ENCODE data around the gene NOTCH1. TPM values are rescaled to one million over a fixed set of nuclear protein-coding genes. Genes with fewer than 3 reads are reported as not detected.

The NOTCH1 gene
- total RNA-seq, 4 donors from 2014 or later: 19.6 to 35.4 (median 23.2) TPM

GRCh38 chr9:136470356-136470755 is 75.5 kb downstream of the NOTCH1 start:
- no peak overlapping the region for H3K27ac ChIP-seq
- DNase-seq: no peak
- H3K36me3 ChIP-seq: peaks cover 69 to 92% of the 10 kb centered on the region in 2 donors
- H3K4me1 ChIP-seq: no peaks in the 10 kb centered on the region
- WGBS, 2 donors: 94 to 95% methylated on average over 10 to 11 of the region's 11 CpGs
- H3K9me3 ChIP-seq: no peaks in the 10 kb centered on the region
- no peaks in the 10 kb centered on the region for H3K27me3 ChIP-seq
- no peak overlapping the region for H3K4me3 ChIP-seq (replicated peaks in 1 of 3)
- intact Hi-C loops (cut with DNase I): no loop called here
- TF ChIP-seq, protein P1, sequence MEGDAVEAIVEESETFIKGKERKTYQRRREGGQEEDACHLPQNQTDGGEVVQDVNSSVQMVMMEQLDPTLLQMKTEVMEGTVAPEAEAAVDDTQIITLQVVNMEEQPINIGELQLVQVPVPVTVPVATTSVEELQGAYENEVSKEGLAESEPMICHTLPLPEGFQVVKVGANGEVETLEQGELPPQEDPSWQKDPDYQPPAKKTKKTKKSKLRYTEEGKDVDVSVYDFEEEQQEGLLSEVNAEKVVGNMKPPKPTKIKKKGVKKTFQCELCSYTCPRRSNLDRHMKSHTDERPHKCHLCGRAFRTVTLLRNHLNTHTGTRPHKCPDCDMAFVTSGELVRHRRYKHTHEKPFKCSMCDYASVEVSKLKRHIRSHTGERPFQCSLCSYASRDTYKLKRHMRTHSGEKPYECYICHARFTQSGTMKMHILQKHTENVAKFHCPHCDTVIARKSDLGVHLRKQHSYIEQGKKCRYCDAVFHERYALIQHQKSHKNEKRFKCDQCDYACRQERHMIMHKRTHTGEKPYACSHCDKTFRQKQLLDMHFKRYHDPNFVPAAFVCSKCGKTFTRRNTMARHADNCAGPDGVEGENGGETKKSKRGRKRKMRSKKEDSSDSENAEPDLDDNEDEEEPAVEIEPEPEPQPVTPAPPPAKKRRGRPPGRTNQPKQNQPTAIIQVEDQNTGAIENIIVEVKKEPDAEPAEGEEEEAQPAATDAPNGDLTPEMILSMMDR (IDR thresholded peaks at IDR 0.05): no peak

DNA sequence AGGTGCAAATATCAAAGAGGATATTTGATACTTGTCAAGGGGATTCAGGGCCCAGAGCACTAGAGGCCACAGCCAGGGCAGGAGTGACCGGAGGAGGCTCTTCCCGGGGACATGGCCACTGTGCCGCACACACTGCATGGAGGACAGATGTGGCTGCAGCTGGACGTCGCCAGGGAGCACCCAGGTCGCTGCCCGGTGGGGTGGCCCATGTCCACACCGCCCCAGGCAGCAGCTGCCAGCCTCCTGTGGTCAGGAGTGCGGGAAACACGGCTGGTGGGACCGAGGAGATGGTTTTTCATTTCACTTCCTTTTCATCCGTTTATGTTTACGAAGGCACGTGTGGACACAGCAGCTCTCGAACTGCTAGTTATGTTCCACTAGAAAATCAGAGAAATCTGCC is 78.1 kb downstream of the NOTCH1 start:
- no peak for TF ChIP-seq POLR2A (IDR thresholded peaks at IDR 0.05)
- TF ChIP-seq, protein P1 (IDR thresholded peaks at IDR 0.05): no peak
- Histone ChIP-seq H3K4me3 (replicated peaks in 1 of 3) (no peak overlapping the region), H3K4me1 (no peaks in the 10 kb centered on the region), H3K27me3 (no peaks in the 10 kb centered on the region), H3K9me3 (no peaks in the 10 kb centered on the region), H3K36me3 (peaks cover 75 to 93% of the 10 kb centered on the region in 2 donors), H3K27ac (no peak overlapping the region)
- DNase-seq: no peak
- 87 to 93% methylated on average over 14 to 15 of the region's 15 CpGs for WGBS, 2 donors
- intact Hi-C loops (cut with DNase I): no loop called here

- intact Hi-C loops (cut with DNase I): no loop called here
- H3K9me3 ChIP-seq: no peaks in the 10 kb centered on the region
- H3K4me3 ChIP-seq (replicated peaks in 1 of 3): no peak overlapping the region
- DNase-seq: no peak
- no peaks in the 10 kb centered on the region for H3K4me1 ChIP-seq
- WGBS, 2 donors: 94 to 95% methylated on average over 30 of the region's 30 CpGs
- H3K36me3 ChIP-seq: peaks cover 82 to 93% of the 10 kb centered on the region in 2 donors
- TF ChIP-seq POLR2A (IDR thresholded peaks at IDR 0.05): no peak
- TF ChIP-seq, protein P1 (IDR thresholded peaks at IDR 0.05): no peak
- no peak overlapping the region for H3K27ac ChIP-seq
- H3K27me3 ChIP-seq: no peaks in the 10 kb centered on the region
Observed at GRCh38 chr9:136466155-136466541, 79.7 kb downstream of the NOTCH1 start.

DNA sequence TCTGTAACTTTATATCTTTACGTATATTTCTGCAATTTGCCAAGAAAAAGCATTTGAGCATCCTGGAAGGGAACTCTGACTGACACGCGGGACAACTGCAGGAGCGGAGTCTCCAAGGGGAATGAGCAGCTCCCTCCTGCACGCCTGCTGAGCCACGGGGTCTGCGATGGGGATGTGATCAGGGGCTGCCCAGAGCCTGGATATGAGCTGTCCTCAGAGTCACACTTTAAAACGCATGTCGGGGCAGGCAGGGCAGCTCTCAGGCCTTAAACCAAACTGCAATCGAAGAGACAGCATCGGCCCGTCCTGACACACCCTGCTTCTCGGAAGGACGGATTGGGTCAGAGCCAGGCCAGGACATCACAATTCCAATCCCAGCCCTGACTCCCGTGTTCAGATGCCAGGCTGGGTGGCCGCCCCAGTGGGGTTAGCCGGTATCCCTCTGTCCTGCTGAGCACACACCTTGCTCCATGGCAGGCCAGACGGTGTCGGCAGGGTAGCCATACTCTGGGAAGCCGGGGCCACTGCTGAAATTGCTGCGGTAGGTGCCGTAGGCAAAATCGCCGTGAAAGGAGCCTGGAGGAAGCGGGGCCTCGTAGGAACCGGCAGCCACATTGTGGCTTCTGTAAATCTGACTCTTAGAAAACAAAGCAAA is 80.2 kb downstream of the NOTCH1 start:
- Histone ChIP-seq H3K36me3 (peaks cover 80 to 93% of the 10 kb centered on the region in 2 donors), H3K4me1 (no peaks in the 10 kb centered on the region), H3K9me3 (no peaks in the 10 kb centered on the region), H3K4me3 (replicated peaks in 1 of 3) (no peak overlapping the region), H3K27me3 (no peaks in the 10 kb centered on the region), H3K27ac (no peak overlapping the region)
- intact Hi-C loops (cut with DNase I): no loop called here
- no peak for DNase-seq
- TF ChIP-seq, protein P1 (IDR thresholded peaks at IDR 0.05): no peak
- no peak for TF ChIP-seq POLR2A (IDR thresholded peaks at IDR 0.05)
- 95 to 96% methylated on average over 27 of the region's 27 CpGs for WGBS, 2 donors

DNA sequence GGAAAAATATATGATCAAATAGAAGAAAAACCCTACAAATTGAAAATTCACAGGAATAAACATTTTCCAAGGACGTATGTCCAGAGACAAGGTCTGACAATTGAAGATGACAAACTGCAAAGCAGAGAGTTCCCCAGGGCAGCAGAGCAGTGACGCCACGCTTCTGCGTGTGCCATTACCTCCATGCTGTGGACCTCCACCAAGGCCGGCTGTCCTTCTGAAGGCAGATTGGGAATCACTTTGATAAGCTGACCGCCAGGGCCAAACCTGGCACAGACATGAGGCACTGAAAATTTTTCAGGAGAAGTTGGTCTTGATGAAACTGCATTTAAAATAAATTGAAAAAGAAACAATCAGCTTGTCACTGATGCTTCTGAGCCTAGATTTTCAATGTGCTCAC is 81.6 kb downstream of the NOTCH1 start:
- no peak overlapping the region for H3K27ac ChIP-seq
- no peaks in the 10 kb centered on the region for H3K9me3 ChIP-seq
- H3K4me1 ChIP-seq: no peaks in the 10 kb centered on the region
- H3K36me3 ChIP-seq: peaks cover 84 to 94% of the 10 kb centered on the region in 2 donors
- intact Hi-C loops (cut with DNase I): no loop called here
- WGBS, 2 donors: 90 to 94% methylated on average over 6 of the region's 6 CpGs
- TF ChIP-seq, protein P1 (IDR thresholded peaks at IDR 0.05): no peak
- no peak for TF ChIP-seq POLR2A (IDR thresholded peaks at IDR 0.05)
- no peaks in the 10 kb centered on the region for H3K27me3 ChIP-seq
- H3K4me3 ChIP-seq (replicated peaks in 1 of 3): no peak overlapping the region
- DNase-seq: no peak

Data from thyroid gland (tissue), 4 donors.